Mesenchymal stem cell (in vitro differentiated cells and primary cell): ENCODE results near the gene PITPNM3.

ENCODE experiments used
- DNase-seq: peaks from one replicate; pipeline ENCODE4 v3.0.0-alpha.2; 2013
- H2AFZ ChIP-seq: one replicate; pipeline ENCODE4 v1.6.1; 2013; ENCODE audit warnings: low read depth, mild to moderate bottlenecking, control low read depth, inconsistent platforms, low read length, moderate library complexity
- H2AK5ac ChIP-seq: 2 replicates; pipeline ENCODE4 v1.6.1; 2013; ENCODE audit warnings: low read length, moderate library complexity, mild to moderate bottlenecking, inconsistent platforms; ENCODE audit not compliant: severe bottlenecking
- H2BK120ac ChIP-seq: one replicate; pipeline ENCODE4 v1.6.1; 2013; ENCODE audit warnings: low read depth, mild to moderate bottlenecking, inconsistent platforms, low read length, moderate library complexity
- H2BK12ac ChIP-seq, 2 experiments: one replicate each; pipeline ENCODE4 v1.6.1; 2013; ENCODE audit warnings: inconsistent platforms in 2 of 2, low read length in 2 of 2, mild to moderate bottlenecking in 2 of 2, moderate library complexity in 2 of 2, control low read depth in 1 of 2
- H2BK15ac ChIP-seq: one replicate; pipeline ENCODE4 v1.6.1; 2013; ENCODE audit warnings: mild to moderate bottlenecking, low read depth, inconsistent platforms; ENCODE audit not compliant: poor library complexity, severe bottlenecking
- H2BK5ac ChIP-seq: 2 replicates; pipeline ENCODE4 v1.6.1; 2013; ENCODE audit warnings: low read depth, mild to moderate bottlenecking, low read length, control low read depth, inconsistent platforms; ENCODE audit not compliant: poor library complexity, severe bottlenecking
- H3K14ac ChIP-seq, 2 experiments: one replicate each; pipeline ENCODE4 v1.6.1; 2013; ENCODE audit warnings: inconsistent platforms in 2 of 2, low read length in 2 of 2, control low read depth in 1 of 2, mild to moderate bottlenecking in 1 of 2, moderate library complexity in 1 of 2
- H3K18ac ChIP-seq, 2 experiments: one replicate each; pipeline ENCODE4 v1.6.1; 2013; ENCODE audit warnings: inconsistent platforms in 2 of 2, low read length in 2 of 2, control low read depth in 1 of 2, low read depth in 1 of 2, mild to moderate bottlenecking in 1 of 2
- H3K23ac ChIP-seq, 2 experiments: one replicate each; pipeline ENCODE4 v1.6.1; 2013; ENCODE audit warnings: inconsistent platforms in 2 of 2, low read length in 2 of 2, mild to moderate bottlenecking in 2 of 2, moderate library complexity in 2 of 2, control low read depth in 1 of 2
- H3K27ac ChIP-seq: 2 replicates; pipeline ENCODE4 v1.5.1; 2013; ENCODE audit warnings: mild to moderate bottlenecking, moderate library complexity, low read length, control low read depth, inconsistent platforms; ENCODE audit not compliant: poor library complexity, severe bottlenecking
- H3K27me3 ChIP-seq, 2 experiments: 2 replicates each; pipeline versions ENCODE4 v1.6.1 to v1.7.0; 2013; ENCODE audit warnings: low read length in 2 of 2, mild to moderate bottlenecking in 2 of 2, moderate library complexity in 2 of 2, control low read depth in 1 of 2, inconsistent platforms in 1 of 2; ENCODE audit not compliant: control insufficient read depth in 1 of 2, insufficient read depth in 1 of 2
- H3K36me3 ChIP-seq, 2 experiments: 2 replicates each; pipeline versions ENCODE4 v1.6.1 to v1.7.0; 2013; ENCODE audit warnings: low read length in 2 of 2, control low read depth in 1 of 2, inconsistent platforms in 1 of 2, low read depth in 1 of 2, mild to moderate bottlenecking in 1 of 2; ENCODE audit not compliant: insufficient read depth in 2 of 2, control insufficient read depth in 1 of 2
- H3K4ac ChIP-seq, 2 experiments: one replicate each; pipeline ENCODE4 v1.6.1; 2013; ENCODE audit warnings: inconsistent platforms in 2 of 2, low read length in 2 of 2, mild to moderate bottlenecking in 2 of 2, moderate library complexity in 2 of 2, control low read depth in 1 of 2, low read depth in 1 of 2
- H3K4me1 ChIP-seq: 2 replicates; pipeline ENCODE4 v1.6.1; 2013; ENCODE audit warnings: low read depth, low read length, control low read depth; ENCODE audit not compliant: control insufficient read depth, insufficient read depth
- H3K4me2 ChIP-seq: 2 replicates; pipeline ENCODE4 v1.6.1; 2013; ENCODE audit warnings: low read length, mild to moderate bottlenecking, inconsistent platforms; ENCODE audit not compliant: poor library complexity, severe bottlenecking
- H3K4me3 ChIP-seq, 2 experiments: 2 replicates each; pipeline versions ENCODE4 v1.5.1 to v1.7.0; 2013; ENCODE audit warnings: low read length in 2 of 2, mild to moderate bottlenecking in 2 of 2, control low read depth in 1 of 2, low read depth in 1 of 2; ENCODE audit not compliant: insufficient read depth in 1 of 2
- H3K79me1 ChIP-seq: replicated peaks from 2 replicates; pipeline ENCODE4 v1.6.1; 2013; ENCODE audit warnings: mild to moderate bottlenecking, control low read depth, low read length, inconsistent platforms; ENCODE audit not compliant: poor library complexity, severe bottlenecking
- H3K9ac ChIP-seq: 2 replicates; pipeline ENCODE4 v1.7.0; 2013; ENCODE audit warnings: mild to moderate bottlenecking, low read length, moderate library complexity
- H3K9me3 ChIP-seq: 2 replicates; pipeline ENCODE4 v1.7.0; 2013; ENCODE audit warnings: mild to moderate bottlenecking, low read length; ENCODE audit not compliant: control insufficient read depth
- H4K8ac ChIP-seq: one replicate; pipeline ENCODE4 v1.6.1; 2013; ENCODE audit warnings: inconsistent platforms, mild to moderate bottlenecking, low read length, moderate library complexity
- H4K91ac ChIP-seq: one replicate; pipeline ENCODE4 v1.6.1; 2013; ENCODE audit warnings: mild to moderate bottlenecking, low read length, inconsistent platforms
- WGBS: methylation state at CpG from one replicate; pipeline ENCODE4 v1.1.7; 2013; ENCODE audit warnings: mixed read lengths; 5-methylcytosine and 5-hydroxymethylcytosine counted together

PITPNM3 gene

GRCh38 chr17:6572972-6573370 lies 16.6 kb upstream of the PITPNM3 start:
- Histone ChIP-seq H3K4me3 (no peak overlapping the region), H3K9me3 (no peaks in the 10 kb centered on the region), H3K27ac (no peak overlapping the region), H2AK5ac (no peak overlapping the region), H3K79me1 (no peaks in the 10 kb centered on the region), H2BK120ac (no peak overlapping the region), H3K4me1 (peaks cover 20% of the 10 kb centered on the region), H3K9ac (no peak overlapping the region), H3K18ac (no peak overlapping the region), H3K4ac (no peak overlapping the region), H2BK12ac (no peak overlapping the region), H2AFZ (no peak overlapping the region), H3K27me3 (peaks cover 0 to 8% of the 10 kb centered on the region in 2 experiments), H3K14ac (no peak overlapping the region), H3K23ac (no peak overlapping the region), H2BK5ac (no peak overlapping the region), H4K91ac (no peak overlapping the region), H3K4me2 (no peak overlapping the region), H2BK15ac (no peak overlapping the region), H4K8ac (no peak overlapping the region), H3K36me3 (peaks cover 13 to 27% of the 10 kb centered on the region in 2 experiments)
- no peak for DNase-seq
- WGBS: 98% methylated on average over 8 of the region's 8 CpGs

- Histone ChIP-seq H2BK12ac (no peak overlapping the region), H3K9me3 (no peaks in the 10 kb centered on the region), H3K4ac (no peak overlapping the region), H3K4me3 (no peak overlapping the region), H2AFZ (no peak overlapping the region), H3K23ac (no peak overlapping the region), H3K79me1 (no peaks in the 10 kb centered on the region), H3K9ac (no peak overlapping the region), H2BK120ac (no peak overlapping the region), H2BK15ac (no peak overlapping the region), H2BK5ac (no peak overlapping the region), H2AK5ac (no peak overlapping the region), H3K27me3 (peaks cover 0 to 10% of the 10 kb centered on the region in 2 experiments), H4K91ac (no peak overlapping the region), H3K18ac (no peak overlapping the region), H3K27ac (no peak overlapping the region), H4K8ac (no peak overlapping the region), H3K4me1 (peaks cover 23% of the 10 kb centered on the region), H3K14ac (no peak overlapping the region), H3K4me2 (no peak overlapping the region), H3K36me3 (peaks cover 0 to 14% of the 10 kb centered on the region in 2 experiments)
- WGBS: 89% methylated on average over 7 of the region's 7 CpGs
- DNase-seq: no peak
Observed at GRCh38 chr17:6571452-6571781, 15.1 kb upstream of the PITPNM3 start.

GRCh38 chr17:6570731-6571451 lies 14.5 kb upstream of the PITPNM3 start:
- H3K4me1 ChIP-seq: peaks cover 23% of the 10 kb centered on the region
- H2BK15ac ChIP-seq: no peak overlapping the region
- H3K27ac ChIP-seq: no peak overlapping the region
- peaks cover 0 to 14% of the 10 kb centered on the region in 2 experiments for H3K36me3 ChIP-seq
- H2BK12ac ChIP-seq: no peak overlapping the region
- no peak overlapping the region for H3K9ac ChIP-seq
- no peak overlapping the region for H3K18ac ChIP-seq
- H3K23ac ChIP-seq: no peak overlapping the region
- no peak overlapping the region for H3K14ac ChIP-seq
- H3K4ac ChIP-seq: no peak overlapping the region
- no peak for DNase-seq
- WGBS: 94% methylated on average over 18 of the region's 18 CpGs
- H2BK5ac ChIP-seq: no peak overlapping the region
- H4K8ac ChIP-seq: no peak overlapping the region
- no peak overlapping the region for H4K91ac ChIP-seq
- peaks cover 0 to 10% of the 10 kb centered on the region in 2 experiments for H3K27me3 ChIP-seq
- no peaks in the 10 kb centered on the region for H3K79me1 ChIP-seq
- H3K9me3 ChIP-seq: no peaks in the 10 kb centered on the region
- no peak overlapping the region for H2AFZ ChIP-seq
- H2AK5ac ChIP-seq: no peak overlapping the region
- H2BK120ac ChIP-seq: no peak overlapping the region
- no peak overlapping the region for H3K4me2 ChIP-seq
- H3K4me3 ChIP-seq: no peak overlapping the region

GRCh38 chr17:6569370-6570285 lies 13.3 kb upstream of the PITPNM3 start:
- Histone ChIP-seq H3K4me3 (no peak overlapping the region), H3K9ac (no peak overlapping the region), H4K8ac (no peak overlapping the region), H3K14ac (no peak overlapping the region), H2BK12ac (no peak overlapping the region), H3K4me2 (no peak overlapping the region), H3K4ac (no peak overlapping the region), H3K23ac (no peak overlapping the region), H2AFZ (no peak overlapping the region), H2AK5ac (no peak overlapping the region), H3K4me1 (peaks cover 13% of the 10 kb centered on the region), H3K18ac (no peak overlapping the region), H3K27me3 (peaks cover 0 to 10% of the 10 kb centered on the region in 2 experiments), H2BK15ac (no peak overlapping the region), H2BK120ac (no peak overlapping the region), H3K79me1 (no peaks in the 10 kb centered on the region), H2BK5ac (no peak overlapping the region), H3K9me3 (no peaks in the 10 kb centered on the region), H3K36me3 (peaks cover 0 to 14% of the 10 kb centered on the region in 2 experiments), H4K91ac (no peak overlapping the region), H3K27ac (no peak overlapping the region)
- DNase-seq: no peak
- WGBS: 78% methylated on average over 9 of the region's 10 CpGs
